HEK293T (cell line): Measurements from ENCODE around the gene CCNQ.

ENCODE experiments used
- CTCF ChIA-PET: fragments of 350-600 bp; formaldehyde crosslinking; extraction: SDS; loops from one replicate; lab custom pipeline; 2021; ENCODE audit warnings: antibody characterized with exemption, inconsistent platforms; lab: Yijun Ruan, JAX
- POLR2A ChIA-PET: fragments of 350-600 bp; formaldehyde crosslinking; extraction: SDS; loops from one replicate; lab custom pipeline; 2020; ENCODE audit warnings: antibody characterized with exemption, inconsistent platforms; lab: Yijun Ruan, JAX
- DNase-seq: peaks from one replicate; pipeline ENCODE4 v3.0.0; 2012; ENCODE audit warnings: mixed read lengths; ENCODE audit errors: extremely low spot score
- ARNT ChIP-seq: fragments of 450-650 bp; IDR thresholded peaks from 2 replicates; pipeline ENCODE4 v1.6.1; 2017; ENCODE audit warnings: mild to moderate bottlenecking
- BHLHE40 ChIP-seq: fragments of 450-650 bp; IDR thresholded peaks from 2 replicates; pipeline ENCODE4 v1.6.1; 2016; ENCODE audit warnings: mild to moderate bottlenecking, moderate library complexity, borderline replicate concordance
- CTBP1 ChIP-seq: fragments of 450-650 bp; IDR thresholded peaks from 2 replicates; pipeline ENCODE4 v1.6.1; 2016; ENCODE audit warnings: borderline replicate concordance
- ELF4 ChIP-seq: fragments of 450-650 bp; IDR thresholded peaks from 2 replicates; pipeline ENCODE4 v1.6.1; 2017; ENCODE audit warnings: antibody characterized with exemption
- FOXA1 ChIP-seq: fragments of 450-650 bp; IDR thresholded peaks from 2 replicates; pipeline ENCODE4 v1.6.1; 2016; ENCODE audit warnings: mild to moderate bottlenecking
- FOXK2 ChIP-seq: fragments of 450-650 bp; IDR thresholded peaks from 2 replicates; pipeline ENCODE4 v1.6.1; 2016; ENCODE audit warnings: mild to moderate bottlenecking
- FOXM1 ChIP-seq: fragments of 450-650 bp; IDR thresholded peaks from 2 replicates; pipeline ENCODE4 v1.6.1; 2017; ENCODE audit warnings: mild to moderate bottlenecking, borderline replicate concordance
- HDGF ChIP-seq: fragments of 450-650 bp; IDR thresholded peaks from 2 replicates; pipeline ENCODE4 v1.6.1; 2017; ENCODE audit warnings: antibody characterized with exemption, borderline replicate concordance
- L3MBTL2 ChIP-seq: fragments of 450-650 bp; conservative IDR thresholded peaks from 2 replicates; pipeline ENCODE4 v1.6.1; 2016; ENCODE audit warnings: mild to moderate bottlenecking
- LEF1 ChIP-seq: fragments of 450-650 bp; IDR thresholded peaks from 2 replicates; pipeline ENCODE4 v1.6.1; 2017; ENCODE audit warnings: mild to moderate bottlenecking, borderline replicate concordance
- NFRKB ChIP-seq: fragments of 450-650 bp; IDR thresholded peaks from 2 replicates; pipeline ENCODE4 v1.6.1; 2016; ENCODE audit warnings: mild to moderate bottlenecking, moderate library complexity
- PKNOX1 ChIP-seq: fragments of 450-650 bp; IDR thresholded peaks from 2 replicates; pipeline ENCODE4 v1.6.1; 2016
- SP1 ChIP-seq: fragments of 450-650 bp; IDR thresholded peaks from 2 replicates; pipeline ENCODE4 v1.6.1; 2017
- SUZ12 ChIP-seq: fragments of 450-650 bp; IDR thresholded peaks from 2 replicates; pipeline ENCODE4 v1.6.1; 2016; ENCODE audit warnings: mild to moderate bottlenecking
- TARDBP ChIP-seq: fragments of 450-650 bp; IDR thresholded peaks from 2 replicates; pipeline ENCODE4 v1.6.1; 2016
- ZNF384 ChIP-seq: fragments of 450-650 bp; IDR thresholded peaks from 2 replicates; pipeline ENCODE4 v1.6.1; 2016

CCNQ gene

GRCh38 chrX:153588782-153589446, 10.0 kb downstream of the CCNQ start:
- CTCF ChIA-PET = no interaction called here
- POLR2A ChIA-PET = no interaction called here
- TF ChIP-seq NFRKB (no peak), ARNT (no peak), FOXK2 (no peak), ZNF384 (no peak), BHLHE40 (no peak), L3MBTL2 (no peak), TARDBP (no peak)
- DNase-seq = no peak

GRCh38 chrX:153588021-153588781, 10.7 kb downstream of the CCNQ start:
- ChIA-PET POLR2A (no interaction called here), CTCF (no interaction called here)
- DNase-seq = no peak
- TF ChIP-seq FOXM1 = no peak
- TF ChIP-seq SUZ12 = no peak
- no peak for TF ChIP-seq NFRKB
- TF ChIP-seq BHLHE40 = no peak
- TF ChIP-seq CTBP1 = no peak
- TF ChIP-seq LEF1 = no peak
- no peak for TF ChIP-seq TARDBP
- TF ChIP-seq FOXA1 = no peak
- no peak for TF ChIP-seq L3MBTL2
- TF ChIP-seq PKNOX1 = no peak
- TF ChIP-seq HDGF = no peak

GRCh38 chrX:153587342-153587741, 11.6 kb downstream of the CCNQ start:
- TF ChIP-seq FOXA1 = no peak
- TF ChIP-seq BHLHE40 = no peak
- ChIA-PET CTCF (no interaction called here), POLR2A (no interaction called here)
- DNase-seq = no peak

GRCh38 chrX:153585827-153586226, 13.1 kb downstream of the CCNQ start:
- DNase-seq = no peak
- TF ChIP-seq ARNT (no peak), SUZ12 (no peak), ZNF384 (no peak), PKNOX1 (no peak)
- ChIA-PET POLR2A (no interaction called here), CTCF (interaction anchor here (0.6 kb wide), 1 partner anchor 81 kb away, joined by 3 read pairs; no protein-coding TSS in a partner anchor)

- POLR2A ChIA-PET = no interaction called here
- DNase-seq = no peak
- CTCF ChIA-PET = interaction anchor here (0.7 kb wide), 1 partner anchor 380 kb away, joined by 3 read pairs; no protein-coding TSS in a partner anchor
- no peak for TF ChIP-seq CTBP1
- TF ChIP-seq ELF4 = no peak
- no peak for TF ChIP-seq PKNOX1
- no peak for TF ChIP-seq FOXK2
- no peak for TF ChIP-seq L3MBTL2
- no peak for TF ChIP-seq HDGF
- no peak for TF ChIP-seq NFRKB
- no peak for TF ChIP-seq SUZ12
- no peak for TF ChIP-seq SP1
- no peak for TF ChIP-seq FOXM1
- no peak for TF ChIP-seq ZNF384
- no peak for TF ChIP-seq LEF1
- TF ChIP-seq FOXA1 = no peak
Observed at GRCh38 chrX:153583433-153583832, 15.5 kb downstream of the CCNQ start.

GRCh38 chrX:153582896-153583295, 16.0 kb downstream of the CCNQ start:
- CTCF ChIA-PET = interaction anchor here (0.7 to 1.0 kb wide), 2 partner anchors 86 to 379 kb away, joined by 3 read pairs; no protein-coding TSS in a partner anchor
- TF ChIP-seq NFRKB (no peak), SP1 (no peak), SUZ12 (no peak), HDGF (no peak), CTBP1 (no peak), BHLHE40 (no peak), PKNOX1 (no peak), FOXM1 (no peak), TARDBP (no peak), ELF4 (no peak), L3MBTL2 (no peak), ZNF384 (no peak), FOXK2 (no peak), ARNT (no peak), FOXA1 (no peak), LEF1 (no peak)
- POLR2A ChIA-PET = no interaction called here
- no peak for DNase-seq
